Smooth muscle cell (in vitro differentiated cells): Measurements from ENCODE around the gene CCP110. TPM values are rescaled to one million over a fixed set of nuclear protein-coding genes. Genes with fewer than 3 reads are reported as not detected.
A peak's percentile ranks its signal among the peaks of the same experiment; 100 is the strongest.

Experiments
- DNase-seq: peaks from one replicate; lab custom pipeline; 2025; ENCODE audit not compliant: unreplicated experiment; lab: John Stamatoyannopoulos, UW
- H2AFZ ChIP-seq: fragments of 200-600 bp; sonication (generic); 2 replicates; pipeline ENCODE4 v1.6.0; 2016; ENCODE audit warnings: antibody characterized with exemption, low read depth, mild to moderate bottlenecking
- H3F3A ChIP-seq: fragments of 200-600 bp; sonication (generic); 2 replicates; pipeline ENCODE4 v1.6.0; 2017; ENCODE audit warnings: antibody characterized with exemption, low read depth
- H3K27ac ChIP-seq: fragments of 200-600 bp; sonication (generic); 2 replicates; pipeline ENCODE4 v1.5.1; 2016; ENCODE audit warnings: low read depth, mild to moderate bottlenecking
- H3K27me3 ChIP-seq: fragments of 200-600 bp; sonication (generic); 2 replicates; pipeline ENCODE4 v1.6.1; 2016; ENCODE audit warnings: low read depth, mild to moderate bottlenecking
- H3K36me3 ChIP-seq: fragments of 200-600 bp; sonication (generic); 2 replicates; pipeline ENCODE4 v1.5.1; 2016; ENCODE audit warnings: low read depth
- H3K4me1 ChIP-seq: fragments of 200-600 bp; sonication (generic); 2 replicates; pipeline ENCODE4 v1.5.1; 2016; ENCODE audit warnings: low read depth
- H3K4me2 ChIP-seq: fragments of 200-600 bp; sonication (generic); 2 replicates; pipeline ENCODE4 v1.6.0; 2016; ENCODE audit warnings: mild to moderate bottlenecking
- H3K4me3 ChIP-seq: fragments of 200-600 bp; sonication (generic); 2 replicates; pipeline ENCODE4 v1.5.1; 2016; ENCODE audit warnings: mild to moderate bottlenecking
- H3K79me2 ChIP-seq: fragments of 200-600 bp; sonication (generic); 2 replicates; pipeline ENCODE4 v1.6.0; 2016; ENCODE audit warnings: low read depth, mild to moderate bottlenecking
- H3K9ac ChIP-seq: fragments of 200-600 bp; sonication (generic); 2 replicates; pipeline ENCODE4 v1.6.0; 2016; ENCODE audit warnings: low read depth
- H3K9me3 ChIP-seq: fragments of 200-600 bp; sonication (generic); replicated peaks from 2 replicates; pipeline ENCODE4 v1.5.1; 2016; ENCODE audit warnings: low read depth
- H4K20me1 ChIP-seq: fragments of 200-600 bp; sonication (generic); 2 replicates; pipeline ENCODE4 v1.6.0; 2016; ENCODE audit warnings: low read depth
- whole genome bisulfite sequencing: methylation state at CpG from one replicate; pipeline ENCODE4 v1.1.7; 2016; ENCODE audit warnings: low lambda C conversion rate; 5-methylcytosine and 5-hydroxymethylcytosine counted together
- polyA plus RNA-seq: library from polyadenylated mRNA; unstranded; fragments of >200 nt; fragmentation: Nextera tagmentation; extraction: Ambion mirVana; gene quantifications from 2 replicates; pipeline ENCODE4 v1.2.1, GENCODE V29; 2016
- total RNA-seq: library from RNA; depleted of rRNA; stranded (reverse); fragments of >200 nt; gene quantifications from 2 replicates; pipeline ENCODE4 v1.2.3, GENCODE V29; 2014
- TF ChIP-seq, protein P1 (sequence below): fragments of 200-600 bp; sonication (generic); IDR thresholded peaks from 2 replicates; pipeline ENCODE4 v1.5.1; 2017; ENCODE audit warnings: borderline replicate concordance, mild to moderate bottlenecking, antibody characterized with exemption; ENCODE audit not compliant: insufficient read depth, poor library complexity, severe bottlenecking

CCP110 gene
- total and polyA plus RNA-seq, 2 experiments from 2014 or later, result 6.2 to 9.3 TPM

DNA sequence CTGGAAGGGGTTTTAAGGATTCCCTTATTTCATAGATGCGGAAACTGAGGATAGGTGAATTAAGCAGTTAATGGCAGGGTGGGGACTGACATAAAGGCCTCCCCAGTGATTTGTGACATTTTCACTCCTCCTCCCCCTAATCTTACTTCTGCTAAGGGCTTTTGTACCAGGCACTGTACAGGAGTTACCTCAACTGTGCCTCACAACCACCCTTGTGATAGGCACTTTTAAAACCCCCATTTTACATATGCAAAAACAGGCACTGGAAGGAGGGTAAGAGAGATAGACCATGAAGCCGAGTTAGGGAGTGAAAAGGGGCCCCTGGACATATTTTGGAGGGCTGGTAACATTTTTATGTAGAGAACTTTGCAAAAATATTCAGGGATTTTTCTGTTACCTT, 982 bp upstream of the CCP110 start:
- Histone ChIP-seq H3K4me3 (no peak overlapping the region), H3K9ac (no peak overlapping the region), H2AFZ (no peak overlapping the region), H3F3A (peaks cover 12% of the 10 kb centered on the region), H3K36me3 (no peaks in the 10 kb centered on the region), H3K9me3 (no peaks in the 10 kb centered on the region), H3K4me1 (peaks cover 11% of the 10 kb centered on the region), H3K79me2 (peaks cover 24% of the 10 kb centered on the region), H3K27ac (no peak overlapping the region), H3K4me2 (no peak overlapping the region), H3K27me3 (no peaks in the 10 kb centered on the region), H4K20me1 (peaks cover 14% of the 10 kb centered on the region)
- 81% methylated on average over 2 of the region's 2 CpGs for WGBS
- TF ChIP-seq, protein P1, sequence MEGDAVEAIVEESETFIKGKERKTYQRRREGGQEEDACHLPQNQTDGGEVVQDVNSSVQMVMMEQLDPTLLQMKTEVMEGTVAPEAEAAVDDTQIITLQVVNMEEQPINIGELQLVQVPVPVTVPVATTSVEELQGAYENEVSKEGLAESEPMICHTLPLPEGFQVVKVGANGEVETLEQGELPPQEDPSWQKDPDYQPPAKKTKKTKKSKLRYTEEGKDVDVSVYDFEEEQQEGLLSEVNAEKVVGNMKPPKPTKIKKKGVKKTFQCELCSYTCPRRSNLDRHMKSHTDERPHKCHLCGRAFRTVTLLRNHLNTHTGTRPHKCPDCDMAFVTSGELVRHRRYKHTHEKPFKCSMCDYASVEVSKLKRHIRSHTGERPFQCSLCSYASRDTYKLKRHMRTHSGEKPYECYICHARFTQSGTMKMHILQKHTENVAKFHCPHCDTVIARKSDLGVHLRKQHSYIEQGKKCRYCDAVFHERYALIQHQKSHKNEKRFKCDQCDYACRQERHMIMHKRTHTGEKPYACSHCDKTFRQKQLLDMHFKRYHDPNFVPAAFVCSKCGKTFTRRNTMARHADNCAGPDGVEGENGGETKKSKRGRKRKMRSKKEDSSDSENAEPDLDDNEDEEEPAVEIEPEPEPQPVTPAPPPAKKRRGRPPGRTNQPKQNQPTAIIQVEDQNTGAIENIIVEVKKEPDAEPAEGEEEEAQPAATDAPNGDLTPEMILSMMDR, result no peak
- no peak for DNase-seq

DNA sequence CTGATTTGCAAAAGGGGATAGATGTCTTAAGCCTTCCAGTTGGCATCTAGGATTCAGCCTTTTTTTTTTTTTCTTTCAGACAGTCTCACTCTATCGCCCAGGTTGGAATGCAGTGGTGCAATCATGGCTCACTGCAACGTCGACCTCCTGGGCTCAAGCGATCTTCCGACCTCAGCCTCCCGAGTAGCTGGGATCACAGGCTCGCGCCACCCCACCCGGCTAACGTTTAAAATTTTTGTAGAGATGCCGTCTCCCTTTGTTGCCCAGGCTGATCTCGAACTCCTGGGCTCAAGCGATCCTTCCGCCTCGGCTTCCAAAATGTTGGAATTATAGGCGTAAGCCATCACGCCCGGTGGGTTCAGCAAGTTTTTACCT, 571 bp upstream of the CCP110 start:
- DNase-seq, result no peak
- WGBS, result 81% methylated on average over 18 of the region's 18 CpGs
- Histone ChIP-seq H2AFZ (peak overlapping the region; percentile 45), H3K9ac (no peak overlapping the region), H4K20me1 (peaks cover 13% of the 10 kb centered on the region), H3K27ac (no peak overlapping the region), H3K4me2 (peak overlapping the region; percentile 95), H3K4me3 (peak overlapping the region; percentile 87), H3K36me3 (peaks cover 3% of the 10 kb centered on the region), H3K4me1 (peaks cover 11% of the 10 kb centered on the region), H3F3A (peaks cover 12% of the 10 kb centered on the region), H3K9me3 (no peaks in the 10 kb centered on the region), H3K27me3 (no peaks in the 10 kb centered on the region), H3K79me2 (peaks cover 21% of the 10 kb centered on the region)
- TF ChIP-seq, protein P1, result no peak

DNA sequence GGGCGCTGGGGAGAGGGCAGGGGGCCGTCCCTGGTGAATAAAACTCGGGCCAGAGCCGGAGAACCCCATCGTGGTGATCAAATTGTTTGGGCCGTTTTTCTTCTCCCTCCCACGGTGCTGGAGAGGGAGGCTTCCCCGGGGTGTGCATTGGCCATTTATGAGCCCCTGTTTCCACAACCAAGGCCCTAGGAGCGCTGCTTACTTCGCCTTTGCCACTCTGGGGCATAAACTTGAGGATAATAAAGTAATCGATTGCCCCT, 544 bp downstream of the CCP110 start:
- Histone ChIP-seq H3K27ac (peak overlapping the region; percentile 5), H4K20me1 (peaks cover 9% of the 10 kb centered on the region), H3F3A (peaks cover 12% of the 10 kb centered on the region), H2AFZ (peak overlapping the region; percentile 85), H3K79me2 (peaks cover 16% of the 10 kb centered on the region), H3K9me3 (no peaks in the 10 kb centered on the region), H3K36me3 (peaks cover 6% of the 10 kb centered on the region), H3K4me1 (peaks cover 11% of the 10 kb centered on the region), H3K4me2 (peak overlapping the region; percentile 95), H3K9ac (peak overlapping the region; percentile 52), H3K27me3 (no peaks in the 10 kb centered on the region), H3K4me3 (peak overlapping the region; percentile 87)
- WGBS, result under 1% methylated on average over 11 of the region's 11 CpGs
- no peak for DNase-seq
- TF ChIP-seq, protein P1, result no peak

DNA sequence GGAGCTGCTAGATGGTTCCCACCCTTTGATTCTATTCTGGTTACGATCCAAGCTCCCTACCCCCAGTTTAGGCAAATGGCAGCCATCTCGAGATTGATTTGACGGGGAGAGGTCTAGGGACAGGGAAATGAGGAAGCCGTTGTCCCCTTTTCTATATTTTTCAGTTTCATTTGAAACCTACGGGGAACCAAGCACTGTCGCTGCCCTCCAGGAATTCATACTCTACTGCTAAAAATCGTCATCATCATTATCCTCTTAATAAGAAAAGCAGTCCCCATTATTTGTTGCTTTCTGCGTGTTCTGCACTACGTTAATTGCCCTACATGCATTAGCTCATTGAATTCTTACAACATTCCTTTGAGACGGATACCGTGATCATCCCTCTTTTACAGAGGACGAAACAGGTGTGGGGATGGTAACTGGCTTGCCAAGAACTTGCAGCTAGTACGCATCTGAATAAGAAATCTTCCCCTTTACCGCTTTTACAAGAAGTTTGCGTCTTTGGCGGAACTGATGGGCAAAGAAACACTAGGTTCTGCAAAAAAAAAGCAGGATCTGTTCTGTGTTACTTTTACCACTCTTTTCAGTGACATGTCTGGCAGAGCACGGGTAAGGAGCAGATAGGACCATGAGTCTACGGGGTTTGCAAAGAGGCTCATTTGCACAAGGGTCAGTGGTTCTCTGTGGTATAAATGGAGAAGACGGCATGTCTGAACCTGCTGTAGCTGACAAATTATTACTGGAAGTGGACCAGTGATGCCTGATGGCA, 1.1 kb downstream of the CCP110 start:
- Histone ChIP-seq H3K4me2 (peak overlapping the region; percentile 95), H4K20me1 (peaks cover 9% of the 10 kb centered on the region), H3K9ac (peak overlapping the region; percentile 52), H3K4me3 (peak overlapping the region; percentile 87), H3K36me3 (peaks cover 6% of the 10 kb centered on the region), H2AFZ (peak overlapping the region; percentile 85), H3F3A (peaks cover 12% of the 10 kb centered on the region), H3K9me3 (no peaks in the 10 kb centered on the region), H3K79me2 (peaks cover 13% of the 10 kb centered on the region), H3K27me3 (no peaks in the 10 kb centered on the region), H3K27ac (peak overlapping the region; percentile 5), H3K4me1 (peaks cover 11% of the 10 kb centered on the region)
- DNase-seq, result no peak
- TF ChIP-seq, protein P1, result no peak
- 6% methylated on average over 19 of the region's 19 CpGs for WGBS
